GM12892 (cell line): Measurements from ENCODE around the gene KIF26A.

Experiments used
- DNase-seq: peaks from one replicate; pipeline ENCODE4 v3.0.0; 2011; ENCODE audit not compliant: insufficient read length
- FAIRE-seq: peaks from 2 replicates; lab custom pipeline; 2011; peaks lifted over from hg19 to GRCh38; lab: Jason Lieb, UNC
- POLR2A ChIP-seq: IDR thresholded peaks from 2 replicates; pipeline ENCODE4 v1.6.1; 2011; ENCODE audit warnings: low read depth, low read length, control low read depth
- POLR2AphosphoS5 ChIP-seq: IDR thresholded peaks from 2 replicates; pipeline ENCODE4 v1.6.1; 2011; ENCODE audit warnings: low read depth, low read length, control low read depth
- TAF1 ChIP-seq: IDR thresholded peaks from 2 replicates; pipeline ENCODE4 v1.6.1; 2011; ENCODE audit warnings: low read depth, mild to moderate bottlenecking, control low read depth, low read length, borderline replicate concordance

The KIF26A gene

DNA sequence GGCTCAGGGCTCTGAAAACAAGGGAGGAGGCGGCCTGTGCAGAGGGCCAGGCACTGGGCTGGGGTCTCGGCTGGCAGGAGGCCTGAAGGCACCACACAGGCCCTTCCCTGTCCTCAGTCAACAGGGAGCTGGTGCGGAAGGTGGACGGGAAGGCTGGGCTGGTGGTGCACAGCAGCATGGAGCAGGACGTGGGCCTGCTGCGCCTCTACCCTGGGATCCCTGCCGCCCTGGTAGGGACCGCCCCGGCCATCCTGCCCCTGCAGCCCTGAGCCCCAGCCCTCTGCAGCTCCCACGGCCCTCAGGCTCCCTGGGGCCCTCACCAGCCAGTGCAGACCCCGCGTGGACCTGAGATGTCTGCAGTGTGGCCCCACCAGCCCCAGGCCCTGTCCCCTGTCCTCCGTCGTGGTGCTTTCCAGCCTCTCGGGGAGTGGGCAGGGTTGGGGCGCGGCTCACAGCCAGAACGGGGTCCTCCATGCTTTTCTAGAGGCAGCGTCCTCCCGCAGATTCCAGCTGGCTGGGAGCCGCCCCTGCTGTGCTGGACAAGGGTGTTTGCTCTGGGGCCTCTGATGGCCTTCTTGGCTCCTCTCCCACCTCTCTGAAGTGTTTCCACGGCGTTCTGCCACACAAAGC, 34.8 kb upstream of the KIF26A start:
- FAIRE-seq (no peak), DNase-seq (no peak)
- TF ChIP-seq POLR2AphosphoS5 (no peak), POLR2A (no peak), TAF1 (no peak)

GRCh38 chr14:104104076-104104901, 34.1 kb upstream of the KIF26A start:
- FAIRE-seq (no peak), DNase-seq (no peak)
- no peak for TF ChIP-seq POLR2AphosphoS5
- TF ChIP-seq POLR2A = no peak
- TF ChIP-seq TAF1 = no peak

GRCh38 chr14:104105071-104105821, 33.1 kb upstream of the KIF26A start:
- no peak for TF ChIP-seq TAF1
- no peak for TF ChIP-seq POLR2A
- TF ChIP-seq POLR2AphosphoS5 = no peak
- DNase-seq (no peak), FAIRE-seq (no peak)

- FAIRE-seq (no peak), DNase-seq (no peak)
- TF ChIP-seq POLR2AphosphoS5 (no peak), TAF1 (no peak), POLR2A (no peak)
Measured at GRCh38 chr14:104105822-104106470, 32.4 kb upstream of the KIF26A start.

DNA sequence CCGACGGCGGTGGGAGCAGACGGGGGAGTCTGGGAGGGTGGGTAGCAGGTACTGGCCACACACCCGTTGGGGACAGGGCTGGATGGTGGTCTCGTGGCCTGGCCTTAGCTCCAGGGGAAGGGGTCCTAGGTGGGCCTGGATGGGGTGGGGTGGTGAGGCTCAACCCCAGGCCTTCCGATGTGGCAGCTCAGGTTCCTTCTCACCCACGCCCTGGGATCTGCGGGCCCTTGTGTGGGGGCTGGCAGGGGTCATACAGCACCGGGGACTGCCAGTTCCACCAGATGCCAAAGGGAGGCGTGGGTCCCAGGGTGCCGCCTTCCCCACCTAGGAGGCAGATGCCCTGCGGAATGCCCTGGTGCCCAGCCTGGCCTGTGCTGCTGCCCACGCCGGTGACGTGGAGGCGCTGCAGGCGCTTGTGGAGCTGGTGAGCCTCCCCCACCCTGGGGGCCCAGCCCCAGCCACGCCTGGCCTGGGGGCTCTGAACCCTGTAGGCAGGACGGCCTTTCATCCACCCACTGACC, 31.9 kb upstream of the KIF26A start:
- FAIRE-seq = no peak
- no peak for DNase-seq
- TF ChIP-seq POLR2AphosphoS5 = no peak

GRCh38 chr14:104107101-104107581, 31.2 kb upstream of the KIF26A start:
- no peak for DNase-seq
- FAIRE-seq = no peak
- TF ChIP-seq POLR2AphosphoS5 (no peak), TAF1 (no peak), POLR2A (no peak)

- DNase-seq = no peak
- no peak for FAIRE-seq
- TF ChIP-seq POLR2A (no peak), TAF1 (no peak), POLR2AphosphoS5 (no peak)
Measured at GRCh38 chr14:104107611-104108569, 30.5 kb upstream of the KIF26A start.

DNA sequence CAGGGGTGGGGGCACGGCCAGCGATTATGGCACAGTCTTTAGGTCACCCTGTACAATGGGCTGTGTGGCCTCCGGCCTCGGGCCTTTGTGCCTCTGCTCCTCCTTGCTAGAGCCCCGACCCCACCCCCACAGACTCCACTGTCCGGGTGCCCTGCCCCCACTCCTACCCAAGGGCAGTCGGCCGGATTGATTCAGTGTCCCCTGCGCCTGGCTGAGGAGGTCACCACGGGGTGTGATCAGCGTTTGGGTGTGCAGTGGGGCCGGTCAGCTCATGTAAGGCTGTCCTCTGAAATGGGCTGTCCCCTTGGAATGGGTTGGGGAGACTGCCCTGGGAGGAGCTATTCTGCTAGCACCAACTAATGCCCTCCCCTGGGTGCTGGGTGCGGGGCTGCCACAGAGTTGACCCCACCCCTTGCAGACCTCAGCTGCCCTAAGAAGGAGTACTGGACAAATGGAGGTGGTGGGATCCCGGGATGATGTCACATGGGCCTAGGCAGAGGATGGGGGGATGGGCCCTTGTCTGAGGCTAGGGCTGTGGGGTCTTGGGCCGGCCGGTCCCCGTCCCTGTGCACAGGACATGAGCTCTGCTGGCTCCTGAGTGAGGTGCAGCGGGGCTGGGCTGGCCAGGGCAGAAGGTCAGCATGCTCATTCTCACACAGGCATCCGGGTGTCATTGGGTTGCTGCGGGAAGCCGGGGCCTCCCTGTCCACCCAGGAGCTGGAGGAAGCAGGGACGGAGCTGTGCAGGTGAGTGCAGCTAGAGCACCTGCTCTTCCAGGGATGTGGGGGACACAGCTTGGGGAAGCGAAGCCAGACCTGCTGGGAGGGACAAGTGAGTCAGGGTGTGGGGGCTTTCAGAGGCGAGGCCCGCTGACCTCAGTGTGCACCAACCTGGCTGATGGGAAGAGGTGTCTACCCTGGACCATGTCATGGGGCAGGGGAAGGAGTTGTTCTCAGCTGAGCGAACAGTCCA, 29.5 kb upstream of the KIF26A start:
- no peak for TF ChIP-seq POLR2AphosphoS5
- no peak for TF ChIP-seq TAF1
- TF ChIP-seq POLR2A = no peak
- DNase-seq = no peak
- no peak for FAIRE-seq

GRCh38 chr14:104109731-104110361, 28.5 kb upstream of the KIF26A start:
- DNase-seq = no peak
- FAIRE-seq = no peak
- TF ChIP-seq TAF1 = no peak
- no peak for TF ChIP-seq POLR2A
- no peak for TF ChIP-seq POLR2AphosphoS5
